Suprapubic skin (tissue), 4 donors: Measurements from ENCODE around the gene ZNF75A. TPM values are rescaled to one million over a fixed set of nuclear protein-coding genes. Genes with fewer than 3 reads are reported as not detected.

ENCODE experiments used
- DNase-seq, 2 donors: peaks; one replicate each; pipeline ENCODE4 v3.0.0-alpha.2; 2019; ENCODE audit warnings: low spot score in 2 of 2
- H3K27ac ChIP-seq: fragments of 200-600 bp; sonication (generic); one replicate; pipeline ENCODE4 v1.5.1; 2019
- H3K27me3 ChIP-seq: fragments of 200-600 bp; sonication (generic); one replicate; pipeline ENCODE4 v1.5.1; 2019
- H3K36me3 ChIP-seq: fragments of 200-600 bp; sonication (generic); one replicate; pipeline ENCODE4 v1.5.1; 2019
- H3K4me1 ChIP-seq: fragments of 200-600 bp; sonication (generic); one replicate; pipeline ENCODE4 v1.5.1; 2019
- H3K4me3 ChIP-seq: fragments of 200-600 bp; sonication (generic); one replicate; pipeline ENCODE4 v1.5.1; 2019; ENCODE audit warnings: mild to moderate bottlenecking
- H3K9me3 ChIP-seq: fragments of 200-600 bp; sonication (generic); one replicate; pipeline ENCODE4 v1.5.1; 2019
- EP300 ChIP-seq: sonication (generic); formaldehyde crosslinking; IDR thresholded peaks from one replicate; pipeline ENCODE4 v1.6.1; 2017; ENCODE audit warnings: antibody characterized with exemption
- POLR2A ChIP-seq, 2 donors: fragments of 450-650 bp; IDR thresholded peaks; one replicate each; pipeline ENCODE4 v1.6.1; 2017; ENCODE audit warnings: antibody characterized with exemption in 2 of 2, mild to moderate bottlenecking in 2 of 2, moderate library complexity in 2 of 2
- POLR2AphosphoS5 ChIP-seq, 3 donors: sonication (generic); formaldehyde crosslinking; IDR thresholded peaks; one replicate each; pipeline ENCODE4 v1.6.1; 2017; ENCODE audit warnings: antibody characterized with exemption in 3 of 3
- WGBS: methylation state at CpG from one replicate; pipeline ENCODE4 v1.1.5; 2018; 5-methylcytosine and 5-hydroxymethylcytosine counted together
- total RNA-seq, 4 donors: library from RNA; depleted of rRNA; stranded (reverse); fragments of >200 nt; gene quantifications; one replicate each; pipeline ENCODE4 v1.1.0, GENCODE V29; 2016
- TF ChIP-seq, protein P1 (sequence below), 2 donors: fragments of 200-600 bp in 1 of 2; fragments of 450-650 bp in 1 of 2; sonication (generic) in 1 of 2; IDR thresholded peaks; one replicate each; pipeline ENCODE4 v1.5.1; 2016 to 2019; ENCODE audit warnings: antibody characterized with exemption in 2 of 2, mild to moderate bottlenecking in 1 of 2, moderate library complexity in 1 of 2

The ZNF75A gene
- 10 to 100 TPM; 13.8 to 40.4 (median 19.1) TPM for total RNA-seq

DNA sequence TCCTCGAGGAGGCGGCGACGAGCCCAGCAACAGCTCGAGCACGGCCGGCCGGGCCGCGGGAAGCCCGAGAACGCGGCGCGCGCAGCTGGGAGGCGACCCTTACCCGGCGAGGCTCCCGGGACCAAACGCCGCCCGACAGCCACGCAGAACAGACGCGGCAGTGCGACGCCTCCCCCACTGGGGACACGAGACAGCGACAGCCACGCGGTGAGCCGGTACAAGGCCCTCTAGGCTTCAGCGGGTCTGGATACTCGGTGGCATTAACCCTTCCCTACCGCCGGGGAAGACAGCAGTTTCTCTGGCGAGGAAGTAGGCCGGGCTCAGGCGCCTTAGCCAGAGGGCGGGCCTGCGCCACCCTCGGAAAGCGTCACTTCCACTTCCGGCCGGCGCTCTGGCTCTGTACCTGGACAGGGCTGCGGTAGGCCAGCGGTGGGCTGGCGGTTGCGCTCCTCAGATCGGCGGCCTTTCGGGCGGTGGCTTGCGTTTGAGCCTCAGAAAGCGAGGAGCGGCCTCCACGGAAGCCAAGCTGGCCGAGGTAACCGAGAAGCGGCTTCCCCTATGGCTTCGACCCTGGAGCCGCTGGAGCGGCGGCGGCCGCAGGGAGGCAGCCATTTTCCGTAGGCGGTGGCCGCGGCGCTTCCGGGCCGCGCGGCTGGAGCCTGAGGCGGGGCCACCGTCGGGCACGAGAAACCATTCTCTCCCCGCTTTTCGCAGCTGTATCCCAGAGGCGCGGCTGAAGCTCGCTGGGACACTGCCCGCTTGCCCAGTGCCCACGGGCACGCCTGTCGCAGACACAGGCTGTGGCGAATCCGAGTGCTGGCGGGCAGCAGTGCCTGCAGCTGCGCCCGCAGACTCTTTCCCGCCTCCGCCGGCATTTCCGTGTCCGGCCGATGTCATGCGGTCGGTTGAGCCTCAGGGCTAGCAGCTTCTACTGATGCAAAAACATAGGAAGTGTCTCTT is at the start of gene ZNF75A, which contains the start of gene TIGD7:
TSS of gene ZNF75A (plus strand) at position 389 of the 960 bp plus-strand sequence. CDS start 2,932 bp downstream, outside the sequence.
TSS of gene TIGD7 (minus strand) at position 322 of the 960 bp plus-strand sequence. CDS start 4,816 bp downstream, outside the sequence.
- peak; percentile 84 to 88 for DNase-seq
- H3K4me3 ChIP-seq: peak within 1 kb of the TSS; percentile 67

DNA sequence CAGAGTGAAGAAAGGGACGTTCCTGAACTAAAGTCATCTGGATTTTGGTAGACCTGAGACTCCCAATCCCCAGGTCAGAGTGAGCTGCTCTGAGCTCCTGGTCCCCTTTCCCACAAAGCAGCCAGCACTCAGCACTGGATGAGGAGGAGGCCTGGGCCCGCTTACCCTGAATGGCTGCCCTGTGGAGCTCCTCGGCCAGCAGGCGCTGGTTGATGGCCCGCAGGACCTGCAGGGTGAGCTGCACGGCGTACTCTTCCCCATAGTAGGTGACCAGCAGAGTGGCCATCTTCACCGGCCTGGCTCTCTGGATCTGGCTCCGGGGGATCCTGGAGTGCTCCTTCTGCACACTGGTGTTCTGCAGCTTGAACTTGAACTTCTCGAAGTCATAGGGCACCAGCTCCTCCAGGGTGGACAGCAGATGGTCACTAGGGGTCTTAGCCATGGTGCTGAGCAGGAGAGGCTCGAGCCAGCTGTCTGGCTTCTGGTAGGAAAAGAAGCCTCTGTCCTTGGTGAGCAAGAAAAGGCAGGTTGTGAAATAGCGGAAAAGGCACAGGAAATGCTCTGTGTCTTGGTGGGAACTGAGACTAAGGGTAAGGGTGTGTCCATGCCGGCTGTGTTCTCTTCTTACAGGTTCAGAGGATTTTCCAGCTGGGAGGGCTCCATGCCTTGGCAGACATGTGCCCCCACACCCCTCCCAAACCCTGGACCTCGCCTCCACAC is 49.0 kb upstream of the ZNF75A start, which contains the start of gene MEFV:
TSS of gene MEFV (minus strand) at position 488 of the 720 bp plus-strand sequence. CDS start at position 442, 46 bp downstream.
- no peaks in the 10 kb centered on the region for H3K9me3 ChIP-seq
- H3K4me3 ChIP-seq: peak within 1 kb of the TSS; percentile 25
- H3K27me3 ChIP-seq: peaks cover 4% of the 10 kb centered on the region
- TF ChIP-seq, protein P1, sequence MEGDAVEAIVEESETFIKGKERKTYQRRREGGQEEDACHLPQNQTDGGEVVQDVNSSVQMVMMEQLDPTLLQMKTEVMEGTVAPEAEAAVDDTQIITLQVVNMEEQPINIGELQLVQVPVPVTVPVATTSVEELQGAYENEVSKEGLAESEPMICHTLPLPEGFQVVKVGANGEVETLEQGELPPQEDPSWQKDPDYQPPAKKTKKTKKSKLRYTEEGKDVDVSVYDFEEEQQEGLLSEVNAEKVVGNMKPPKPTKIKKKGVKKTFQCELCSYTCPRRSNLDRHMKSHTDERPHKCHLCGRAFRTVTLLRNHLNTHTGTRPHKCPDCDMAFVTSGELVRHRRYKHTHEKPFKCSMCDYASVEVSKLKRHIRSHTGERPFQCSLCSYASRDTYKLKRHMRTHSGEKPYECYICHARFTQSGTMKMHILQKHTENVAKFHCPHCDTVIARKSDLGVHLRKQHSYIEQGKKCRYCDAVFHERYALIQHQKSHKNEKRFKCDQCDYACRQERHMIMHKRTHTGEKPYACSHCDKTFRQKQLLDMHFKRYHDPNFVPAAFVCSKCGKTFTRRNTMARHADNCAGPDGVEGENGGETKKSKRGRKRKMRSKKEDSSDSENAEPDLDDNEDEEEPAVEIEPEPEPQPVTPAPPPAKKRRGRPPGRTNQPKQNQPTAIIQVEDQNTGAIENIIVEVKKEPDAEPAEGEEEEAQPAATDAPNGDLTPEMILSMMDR (IDR thresholded peaks at IDR 0.05): no peak
- TF ChIP-seq POLR2AphosphoS5 (IDR thresholded peaks at IDR 0.05) (no peak), EP300 (no peak), POLR2A (IDR thresholded peaks at IDR 0.05) (no peak)
- no peak for DNase-seq
- no peak within 1 kb of the TSS for H3K27ac ChIP-seq
- WGBS: 68% methylated on average over 9 of the region's 14 CpGs
- H3K36me3 ChIP-seq: no peaks in the 10 kb centered on the region
- H3K4me1 ChIP-seq: no peaks in the 10 kb centered on the region

More for the DNA sequence above, at the start of gene ZNF75A, which contains the start of gene TIGD7:
- Histone ChIP-seq H3K4me1 (peaks cover 20% of the 10 kb centered on the region), H3K27ac (peak within 1 kb of the TSS; percentile 87), H3K36me3 (peaks cover 38% of the 10 kb centered on the region), H3K27me3 (no peaks in the 10 kb centered on the region), H3K9me3 (peaks cover 51% of the 10 kb centered on the region)
- WGBS: 1% methylated on average over 37 of the region's 103 CpGs
- TF ChIP-seq POLR2A (IDR thresholded peaks at IDR 0.05) (peak; percentile 27 to 73), EP300 (no peak), POLR2AphosphoS5 (IDR thresholded peaks at IDR 0.05) (peak in 2 of 3 donors; percentile 65 to 76)
- TF ChIP-seq, protein P1 (IDR thresholded peaks at IDR 0.05): no peak

DNA sequence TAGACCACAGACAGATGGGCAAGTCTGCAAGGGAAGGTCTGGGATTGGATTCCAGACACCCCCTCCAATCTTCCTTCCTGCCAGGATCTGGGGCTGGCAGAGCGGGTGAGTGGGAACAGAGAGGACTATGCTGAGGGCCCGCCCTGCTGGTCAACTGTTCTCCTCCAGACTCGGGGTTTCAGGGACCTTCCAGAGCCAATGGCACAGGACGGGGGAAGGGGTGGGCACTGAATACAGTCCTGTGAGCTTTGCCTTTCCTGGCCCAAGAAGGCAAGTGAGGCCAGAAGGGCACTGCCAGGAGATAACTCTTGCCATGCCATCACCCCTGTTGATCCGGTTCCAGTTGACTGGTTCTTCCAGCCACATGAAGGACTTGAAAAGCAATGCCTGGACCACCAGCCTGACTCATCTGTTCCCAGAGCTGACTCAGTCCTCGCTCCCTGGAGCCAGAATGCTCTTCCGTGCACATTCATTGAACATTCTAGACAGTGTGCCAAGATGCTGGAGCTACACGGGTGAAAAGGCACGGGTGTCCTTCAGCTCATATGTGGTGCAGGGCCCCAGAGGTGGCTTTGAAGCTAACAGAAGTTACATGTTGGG is 48.3 kb upstream of the ZNF75A start:
- no peak overlapping the region for H3K4me3 ChIP-seq
- H3K4me1 ChIP-seq: no peaks in the 10 kb centered on the region
- DNase-seq: no peak
- no peaks in the 10 kb centered on the region for H3K36me3 ChIP-seq
- peaks cover 4% of the 10 kb centered on the region for H3K27me3 ChIP-seq
- TF ChIP-seq POLR2A (IDR thresholded peaks at IDR 0.05): no peak
- TF ChIP-seq EP300: no peak
- TF ChIP-seq POLR2AphosphoS5 (IDR thresholded peaks at IDR 0.05): no peak
- TF ChIP-seq, protein P1 (IDR thresholded peaks at IDR 0.05): no peak
- H3K27ac ChIP-seq: no peak overlapping the region
- WGBS: 77% methylated on average over 5 of the region's 9 CpGs
- no peaks in the 10 kb centered on the region for H3K9me3 ChIP-seq

DNA sequence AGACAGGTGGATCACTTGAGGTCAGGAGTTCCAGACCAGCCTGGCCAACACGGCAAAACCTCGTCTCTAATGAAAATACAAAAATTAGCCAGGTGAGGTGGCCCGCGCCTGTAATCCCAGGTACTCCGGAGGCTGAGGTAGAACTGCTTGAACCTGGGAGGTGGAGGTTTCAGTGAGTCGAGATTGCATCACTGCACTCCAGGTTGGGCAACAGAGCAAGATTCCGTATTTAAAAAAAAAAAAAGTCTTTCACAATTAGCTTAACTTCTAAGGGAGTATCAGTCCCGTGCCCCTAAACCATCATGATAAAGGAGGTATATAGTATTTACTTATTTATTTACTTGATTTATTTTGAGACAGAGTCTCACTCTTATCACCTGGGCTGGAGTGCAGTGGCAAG is 45.5 kb upstream of the ZNF75A start:
- no peaks in the 10 kb centered on the region for H3K36me3 ChIP-seq
- no peak for TF ChIP-seq POLR2AphosphoS5 (IDR thresholded peaks at IDR 0.05)
- TF ChIP-seq POLR2A (IDR thresholded peaks at IDR 0.05): no peak
- TF ChIP-seq, protein P1 (IDR thresholded peaks at IDR 0.05): no peak
- no peak for TF ChIP-seq EP300
- H3K4me1 ChIP-seq: peaks cover 11% of the 10 kb centered on the region
- H3K9me3 ChIP-seq: no peaks in the 10 kb centered on the region
- no peak for DNase-seq
- 88% methylated on average over 8 of the region's 8 CpGs for WGBS
- no peak overlapping the region for H3K4me3 ChIP-seq
- H3K27ac ChIP-seq: no peak overlapping the region
- no peaks in the 10 kb centered on the region for H3K27me3 ChIP-seq
